ENCODE data around the gene EPHA10.

DNA sequence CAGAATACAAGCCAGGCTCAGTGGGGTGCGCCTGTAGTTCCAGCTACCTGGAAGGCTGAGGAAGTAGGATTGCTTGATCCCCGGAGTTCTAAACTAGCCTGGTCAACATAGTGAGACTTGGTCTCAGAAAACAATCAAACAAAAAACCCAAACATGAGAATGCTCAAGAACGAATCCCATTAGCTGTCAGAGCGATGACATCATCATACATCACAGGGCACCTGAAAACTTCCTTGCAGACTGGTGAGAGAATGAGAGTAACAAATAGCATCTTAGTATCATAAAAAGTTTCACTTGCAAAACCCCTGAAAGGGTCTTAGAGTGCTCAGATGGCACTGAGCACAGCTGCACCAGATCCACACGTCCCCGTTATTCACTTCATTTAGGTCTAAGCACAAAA is 93.7 kb downstream of the EPHA10 start:
- no peak for TF ChIP-seq FOXP2 (optimal IDR thresholded peaks at IDR 0.05; ENCODE audit: control extremely low read depth, extremely low read length, insufficient read depth)
- TF ChIP-seq EZH2 (IDR thresholded peaks at IDR 0.05): no peak
- no peak for TF ChIP-seq POLR2AphosphoS5 (IDR thresholded peaks at IDR 0.05; ENCODE audit: borderline replicate concordance, low read depth, low read length)
